WTC11 (cell line): ENCODE results near the gene SUPT3H. TPM values are rescaled to one million over a fixed set of nuclear protein-coding genes. Genes with fewer than 3 reads are reported as not detected.

Experiments
- ATAC-seq: fragments of 200-7000 bp; cut with Tn5 transposase; 2 replicates; pipeline ENCODE4 v1.10.0; 2021; ENCODE audit warnings: mild to moderate bottlenecking, moderate library complexity
- CTCF ChIA-PET: fragments of 300-600 bp; sonication (Branson Sonifier 250); formaldehyde crosslinking; loops from one replicate; lab custom pipeline; 2021; ENCODE audit warnings: antibody characterized with exemption; lab: Charles Lee
- POLR2A ChIA-PET: fragments of 350-600 bp; sonication (Branson Sonifier 250); formaldehyde crosslinking; loops from one replicate; lab custom pipeline; 2021; ENCODE audit warnings: antibody characterized with exemption; lab: Charles Lee
- DNase-seq: peaks from one replicate; pipeline ENCODE4 v3.0.0; 2021; ENCODE audit warnings: low spot score
- H3K27ac Mint-ChIP-seq: 2 replicates; pipeline ENCODE4 v1.8.0; 2021; ENCODE audit warnings: mixed read lengths
- H3K27me3 Mint-ChIP-seq: 2 replicates; pipeline ENCODE4 v1.8.0; 2021; ENCODE audit warnings: low read depth, mild to moderate bottlenecking, moderate library complexity, mixed read lengths
- H3K36me3 Mint-ChIP-seq: 2 replicates; pipeline ENCODE4 v1.8.0; 2021; ENCODE audit warnings: mixed read lengths
- H3K4me1 Mint-ChIP-seq: 2 replicates; pipeline ENCODE4 v1.8.0; 2022; ENCODE audit warnings: mixed read lengths
- H3K4me3 Mint-ChIP-seq: 2 replicates; pipeline ENCODE4 v1.8.0; 2021; ENCODE audit warnings: mild to moderate bottlenecking, moderate library complexity, mixed read lengths
- H3K9me3 Mint-ChIP-seq: 2 replicates; pipeline ENCODE4 v1.8.0; 2021; ENCODE audit warnings: mixed read lengths
- ATF1 ChIP-seq: sonication (generic); formaldehyde crosslinking; IDR thresholded peaks from 2 replicates; pipeline ENCODE4 v1.8.1; 2023; ENCODE audit warnings: mild to moderate bottlenecking, moderate library complexity, missing genetic modification reagents
- ELF4 ChIP-seq: sonication (generic); formaldehyde crosslinking; IDR thresholded peaks from 2 replicates; pipeline ENCODE4 v1.8.1; 2022; ENCODE audit warnings: low read depth, mild to moderate bottlenecking, moderate library complexity, missing genetic modification reagents
- FOXJ3 ChIP-seq: sonication (generic); formaldehyde crosslinking; IDR thresholded peaks from 2 replicates; pipeline ENCODE4 v1.9.0; 2021; ENCODE audit warnings: missing genetic modification reagents, mild to moderate bottlenecking, borderline replicate concordance
- FOXK1 ChIP-seq: sonication (generic); formaldehyde crosslinking; IDR thresholded peaks from 2 replicates; pipeline ENCODE4 v1.8.0; 2022; ENCODE audit warnings: mild to moderate bottlenecking, moderate library complexity, missing genetic modification reagents
- FOXP1 ChIP-seq: sonication (generic); formaldehyde crosslinking; IDR thresholded peaks from 2 replicates; pipeline ENCODE4 v1.8.0; 2022; ENCODE audit warnings: missing genetic modification reagents, mild to moderate bottlenecking, moderate library complexity, borderline replicate concordance
- IRF2 ChIP-seq: sonication (generic); formaldehyde crosslinking; IDR thresholded peaks from 2 replicates; pipeline ENCODE4 v1.8.0; 2022; ENCODE audit warnings: low read depth, missing genetic modification reagents, borderline replicate concordance
- JAZF1 ChIP-seq: fragments of 250-450 bp; sonication (Bioruptor Pico); IDR thresholded peaks from 2 replicates; pipeline ENCODE4 v1.9.0; 2021; ENCODE audit warnings: moderate library complexity, mild to moderate bottlenecking, inconsistent platforms
- NFATC4 ChIP-seq: fragments of 250-450 bp; sonication (Bioruptor Pico); IDR thresholded peaks from 2 replicates; pipeline ENCODE4 v1.9.0; 2021; ENCODE audit warnings: mild to moderate bottlenecking
- NFYB ChIP-seq: sonication (generic); formaldehyde crosslinking; conservative IDR thresholded peaks from 2 replicates; pipeline ENCODE4 v1.8.0; 2022; ENCODE audit warnings: low read depth, missing genetic modification reagents
- NR1H2 ChIP-seq: sonication (generic); formaldehyde crosslinking; IDR thresholded peaks from 2 replicates; pipeline ENCODE4 v1.9.0; 2021; ENCODE audit warnings: mild to moderate bottlenecking, moderate library complexity, missing genetic modification reagents
- SMAD4 ChIP-seq: sonication (generic); formaldehyde crosslinking; IDR thresholded peaks from 2 replicates; pipeline ENCODE4 v1.8.0; 2022; ENCODE audit warnings: mild to moderate bottlenecking, missing genetic modification reagents
- SOX15 ChIP-seq: fragments of 250-450 bp; sonication (Bioruptor Pico); IDR thresholded peaks from 2 replicates; pipeline ENCODE4 v1.9.0; 2021; ENCODE audit warnings: mild to moderate bottlenecking
- SP1 ChIP-seq: sonication (generic); formaldehyde crosslinking; conservative IDR thresholded peaks from 2 replicates; pipeline ENCODE4 v1.8.1; 2022; ENCODE audit warnings: missing genetic modification reagents
- TEAD1 ChIP-seq: sonication (generic); formaldehyde crosslinking; IDR thresholded peaks from 2 replicates; pipeline ENCODE4 v1.8.0; 2022; ENCODE audit warnings: mild to moderate bottlenecking, missing genetic modification reagents
- ZNF138 ChIP-seq: sonication (generic); formaldehyde crosslinking; conservative IDR thresholded peaks from 2 replicates; pipeline ENCODE4 v1.8.1; 2022; ENCODE audit warnings: mild to moderate bottlenecking, moderate library complexity, missing genetic modification reagents
- ZNF423 ChIP-seq: fragments of 250-450 bp; sonication (Bioruptor Pico); IDR thresholded peaks from 2 replicates; pipeline ENCODE4 v2.1.2; 2022; ENCODE audit warnings: mild to moderate bottlenecking, moderate library complexity
- ZNF671 ChIP-seq: fragments of 250-450 bp; sonication (Bioruptor Pico); IDR thresholded peaks from 2 replicates; pipeline ENCODE4 v1.8.0; 2021; ENCODE audit warnings: mild to moderate bottlenecking
- total RNA-seq: library from RNA; stranded (reverse); gene quantifications from 3 replicates; pipeline ENCODE4 v1.2.3, GENCODE V29; 2021
- TF ChIP-seq, protein P1 (sequence below): sonication (generic); formaldehyde crosslinking; IDR thresholded peaks from 2 replicates; pipeline ENCODE4 v1.8.0; 2022; ENCODE audit warnings: mild to moderate bottlenecking, missing genetic modification reagents
- TF ChIP-seq, protein P2 (sequence below): sonication (generic); formaldehyde crosslinking; IDR thresholded peaks from 2 replicates; pipeline ENCODE4 v1.8.1; 2023; ENCODE audit warnings: mild to moderate bottlenecking, missing genetic modification reagents, borderline replicate concordance
- TF ChIP-seq, protein P3 (sequence below): sonication (generic); formaldehyde crosslinking; IDR thresholded peaks from 2 replicates; pipeline ENCODE4 v1.8.0; 2022; ENCODE audit warnings: mild to moderate bottlenecking, missing genetic modification reagents
- TF ChIP-seq, protein P4 (sequence below): fragments of 250-450 bp; sonication (Bioruptor Pico); IDR thresholded peaks from 2 replicates; pipeline ENCODE4 v1.8.0; 2021; ENCODE audit warnings: mild to moderate bottlenecking
- TF ChIP-seq, protein P5 (sequence below): sonication (generic); formaldehyde crosslinking; conservative IDR thresholded peaks from 2 replicates; pipeline ENCODE4 v1.8.1; 2023; ENCODE audit warnings: mild to moderate bottlenecking, low read depth, missing genetic modification reagents, moderate library complexity
- TF ChIP-seq, protein P6 (sequence below): fragments of 250-450 bp; sonication (Bioruptor Pico); IDR thresholded peaks from 2 replicates; pipeline ENCODE4 v1.9.0; 2021; ENCODE audit warnings: mild to moderate bottlenecking, borderline replicate concordance
- TF ChIP-seq, protein P7 (sequence below): sonication (generic); formaldehyde crosslinking; IDR thresholded peaks from 2 replicates; pipeline ENCODE4 v1.8.0; 2022; ENCODE audit warnings: mild to moderate bottlenecking, missing genetic modification reagents

Gene SUPT3H
- total RNA-seq, 1 experiment from 2014 or later = 15.3 TPM

DNA sequence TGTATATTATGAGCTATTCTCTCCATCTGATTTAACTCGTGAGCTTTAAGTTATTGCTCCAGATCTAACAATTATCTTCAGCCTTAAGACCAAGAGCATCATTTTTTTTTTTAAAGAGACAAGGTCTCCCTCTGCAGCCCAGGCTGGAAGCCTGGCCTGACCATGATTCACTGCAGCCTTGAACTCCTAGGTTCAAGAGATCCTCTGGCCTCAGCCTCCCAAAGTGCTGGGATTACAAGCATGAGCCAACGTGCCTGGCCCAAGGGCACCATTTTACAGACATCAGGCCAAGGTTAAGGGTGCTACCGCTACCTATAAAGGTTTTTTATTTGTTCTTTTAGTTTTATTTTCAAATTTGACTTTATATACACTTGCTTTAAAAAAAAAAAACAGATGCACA is 2.3 kb downstream of the SUPT3H start:
- H3K9me3 Mint-ChIP-seq = no peaks in the 10 kb centered on the region
- DNase-seq = no peak
- no peaks in the 10 kb centered on the region for H3K27me3 Mint-ChIP-seq
- H3K4me3 Mint-ChIP-seq = no peak overlapping the region
- H3K27ac Mint-ChIP-seq = no peak overlapping the region
- ATAC-seq = no peak
- ChIA-PET CTCF (no interaction called here), POLR2A (interaction anchor here (1.0 kb wide), 1 partner anchor 9 kb away, joined by 3 read pairs; no protein-coding TSS in a partner anchor)
- no peaks in the 10 kb centered on the region for H3K36me3 Mint-ChIP-seq
- H3K4me1 Mint-ChIP-seq = peaks cover 17% of the 10 kb centered on the region
- no peak for TF ChIP-seq ZNF671 (CRISPR knock-in tag)
- TF ChIP-seq, protein P1, sequence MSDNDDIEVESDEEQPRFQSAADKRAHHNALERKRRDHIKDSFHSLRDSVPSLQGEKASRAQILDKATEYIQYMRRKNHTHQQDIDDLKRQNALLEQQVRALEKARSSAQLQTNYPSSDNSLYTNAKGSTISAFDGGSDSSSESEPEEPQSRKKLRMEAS (CRISPR knock-in tag) = no peak
- TF ChIP-seq, protein P2, sequence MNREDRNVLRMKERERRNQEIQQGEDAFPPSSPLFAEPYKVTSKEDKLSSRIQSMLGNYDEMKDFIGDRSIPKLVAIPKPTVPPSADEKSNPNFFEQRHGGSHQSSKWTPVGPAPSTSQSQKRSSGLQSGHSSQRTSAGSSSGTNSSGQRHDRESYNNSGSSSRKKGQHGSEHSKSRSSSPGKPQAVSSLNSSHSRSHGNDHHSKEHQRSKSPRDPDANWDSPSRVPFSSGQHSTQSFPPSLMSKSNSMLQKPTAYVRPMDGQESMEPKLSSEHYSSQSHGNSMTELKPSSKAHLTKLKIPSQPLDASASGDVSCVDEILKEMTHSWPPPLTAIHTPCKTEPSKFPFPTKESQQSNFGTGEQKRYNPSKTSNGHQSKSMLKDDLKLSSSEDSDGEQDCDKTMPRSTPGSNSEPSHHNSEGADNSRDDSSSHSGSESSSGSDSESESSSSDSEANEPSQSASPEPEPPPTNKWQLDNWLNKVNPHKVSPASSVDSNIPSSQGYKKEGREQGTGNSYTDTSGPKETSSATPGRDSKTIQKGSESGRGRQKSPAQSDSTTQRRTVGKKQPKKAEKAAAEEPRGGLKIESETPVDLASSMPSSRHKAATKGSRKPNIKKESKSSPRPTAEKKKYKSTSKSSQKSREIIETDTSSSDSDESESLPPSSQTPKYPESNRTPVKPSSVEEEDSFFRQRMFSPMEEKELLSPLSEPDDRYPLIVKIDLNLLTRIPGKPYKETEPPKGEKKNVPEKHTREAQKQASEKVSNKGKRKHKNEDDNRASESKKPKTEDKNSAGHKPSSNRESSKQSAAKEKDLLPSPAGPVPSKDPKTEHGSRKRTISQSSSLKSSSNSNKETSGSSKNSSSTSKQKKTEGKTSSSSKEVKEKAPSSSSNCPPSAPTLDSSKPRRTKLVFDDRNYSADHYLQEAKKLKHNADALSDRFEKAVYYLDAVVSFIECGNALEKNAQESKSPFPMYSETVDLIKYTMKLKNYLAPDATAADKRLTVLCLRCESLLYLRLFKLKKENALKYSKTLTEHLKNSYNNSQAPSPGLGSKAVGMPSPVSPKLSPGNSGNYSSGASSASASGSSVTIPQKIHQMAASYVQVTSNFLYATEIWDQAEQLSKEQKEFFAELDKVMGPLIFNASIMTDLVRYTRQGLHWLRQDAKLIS = no peak
- no peak for TF ChIP-seq ZNF138 (CRISPR knock-in tag)
- TF ChIP-seq NR1H2 = no peak
- no peak for TF ChIP-seq FOXJ3 (CRISPR knock-in tag)
- no peak for TF ChIP-seq NFYB (CRISPR knock-in tag)
- TF ChIP-seq, protein P3, sequence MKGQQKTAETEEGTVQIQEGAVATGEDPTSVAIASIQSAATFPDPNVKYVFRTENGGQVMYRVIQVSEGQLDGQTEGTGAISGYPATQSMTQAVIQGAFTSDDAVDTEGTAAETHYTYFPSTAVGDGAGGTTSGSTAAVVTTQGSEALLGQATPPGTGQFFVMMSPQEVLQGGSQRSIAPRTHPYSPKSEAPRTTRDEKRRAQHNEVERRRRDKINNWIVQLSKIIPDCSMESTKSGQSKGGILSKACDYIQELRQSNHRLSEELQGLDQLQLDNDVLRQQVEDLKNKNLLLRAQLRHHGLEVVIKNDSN (CRISPR knock-in tag) = no peak
- TF ChIP-seq FOXK1 = no peak
- TF ChIP-seq, protein P4, sequence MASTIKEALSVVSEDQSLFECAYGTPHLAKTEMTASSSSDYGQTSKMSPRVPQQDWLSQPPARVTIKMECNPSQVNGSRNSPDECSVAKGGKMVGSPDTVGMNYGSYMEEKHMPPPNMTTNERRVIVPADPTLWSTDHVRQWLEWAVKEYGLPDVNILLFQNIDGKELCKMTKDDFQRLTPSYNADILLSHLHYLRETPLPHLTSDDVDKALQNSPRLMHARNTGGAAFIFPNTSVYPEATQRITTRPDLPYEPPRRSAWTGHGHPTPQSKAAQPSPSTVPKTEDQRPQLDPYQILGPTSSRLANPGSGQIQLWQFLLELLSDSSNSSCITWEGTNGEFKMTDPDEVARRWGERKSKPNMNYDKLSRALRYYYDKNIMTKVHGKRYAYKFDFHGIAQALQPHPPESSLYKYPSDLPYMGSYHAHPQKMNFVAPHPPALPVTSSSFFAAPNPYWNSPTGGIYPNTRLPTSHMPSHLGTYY = no peak
- TF ChIP-seq, protein P5, sequence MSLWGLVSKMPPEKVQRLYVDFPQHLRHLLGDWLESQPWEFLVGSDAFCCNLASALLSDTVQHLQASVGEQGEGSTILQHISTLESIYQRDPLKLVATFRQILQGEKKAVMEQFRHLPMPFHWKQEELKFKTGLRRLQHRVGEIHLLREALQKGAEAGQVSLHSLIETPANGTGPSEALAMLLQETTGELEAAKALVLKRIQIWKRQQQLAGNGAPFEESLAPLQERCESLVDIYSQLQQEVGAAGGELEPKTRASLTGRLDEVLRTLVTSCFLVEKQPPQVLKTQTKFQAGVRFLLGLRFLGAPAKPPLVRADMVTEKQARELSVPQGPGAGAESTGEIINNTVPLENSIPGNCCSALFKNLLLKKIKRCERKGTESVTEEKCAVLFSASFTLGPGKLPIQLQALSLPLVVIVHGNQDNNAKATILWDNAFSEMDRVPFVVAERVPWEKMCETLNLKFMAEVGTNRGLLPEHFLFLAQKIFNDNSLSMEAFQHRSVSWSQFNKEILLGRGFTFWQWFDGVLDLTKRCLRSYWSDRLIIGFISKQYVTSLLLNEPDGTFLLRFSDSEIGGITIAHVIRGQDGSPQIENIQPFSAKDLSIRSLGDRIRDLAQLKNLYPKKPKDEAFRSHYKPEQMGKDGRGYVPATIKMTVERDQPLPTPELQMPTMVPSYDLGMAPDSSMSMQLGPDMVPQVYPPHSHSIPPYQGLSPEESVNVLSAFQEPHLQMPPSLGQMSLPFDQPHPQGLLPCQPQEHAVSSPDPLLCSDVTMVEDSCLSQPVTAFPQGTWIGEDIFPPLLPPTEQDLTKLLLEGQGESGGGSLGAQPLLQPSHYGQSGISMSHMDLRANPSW = no peak
- no peak for TF ChIP-seq ATF1 (CRISPR knock-in tag)
- TF ChIP-seq SMAD4 = no peak
- no peak for TF ChIP-seq ELF4
- TF ChIP-seq JAZF1 (CRISPR knock-in tag) = no peak
- TF ChIP-seq NFATC4 = no peak
- TF ChIP-seq IRF2 = no peak
- TF ChIP-seq SP1 = no peak

DNA sequence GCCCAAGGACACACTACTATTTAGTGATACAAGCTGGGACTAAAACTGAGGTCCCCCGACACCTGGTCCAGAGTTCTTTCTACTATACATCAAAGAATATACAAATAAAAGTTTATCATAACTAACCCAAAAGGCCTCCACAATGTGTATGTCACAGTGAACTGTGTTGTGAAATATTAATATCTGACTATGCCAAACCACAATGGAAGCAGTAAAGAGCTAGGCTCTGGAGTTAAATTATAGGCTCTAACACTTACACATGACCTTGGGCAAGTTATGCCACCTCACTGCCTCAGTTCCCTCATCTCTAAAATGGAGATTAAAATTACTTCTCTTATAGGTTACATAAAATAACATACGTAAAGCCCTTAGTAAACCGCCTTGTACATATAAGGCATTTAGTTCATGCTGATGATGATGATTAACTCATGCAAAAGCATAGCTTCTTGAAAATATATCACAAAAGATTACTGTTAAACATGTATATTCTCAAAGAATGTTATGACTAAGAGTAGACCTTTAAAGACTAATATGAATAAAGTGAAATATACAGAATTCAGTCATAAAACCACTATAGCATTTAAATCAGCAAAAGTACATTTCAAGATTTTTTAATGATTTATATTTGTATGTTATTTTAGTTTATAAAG is 5.7 kb downstream of the SUPT3H start:
- H3K27me3 Mint-ChIP-seq = no peaks in the 10 kb centered on the region
- ChIA-PET CTCF (no interaction called here), POLR2A (no interaction called here)
- peaks cover 23% of the 10 kb centered on the region for H3K4me1 Mint-ChIP-seq
- H3K9me3 Mint-ChIP-seq = no peaks in the 10 kb centered on the region
- DNase-seq = no peak
- no peak for ATAC-seq
- H3K27ac Mint-ChIP-seq = no peak overlapping the region
- H3K4me3 Mint-ChIP-seq = no peak overlapping the region
- H3K36me3 Mint-ChIP-seq = no peaks in the 10 kb centered on the region
- TF ChIP-seq SOX15 (CRISPR knock-in tag) (no peak), FOXP1 (CRISPR knock-in tag) (no peak), ZNF423 (no peak), TEAD1 (no peak)
- TF ChIP-seq, protein P6, sequence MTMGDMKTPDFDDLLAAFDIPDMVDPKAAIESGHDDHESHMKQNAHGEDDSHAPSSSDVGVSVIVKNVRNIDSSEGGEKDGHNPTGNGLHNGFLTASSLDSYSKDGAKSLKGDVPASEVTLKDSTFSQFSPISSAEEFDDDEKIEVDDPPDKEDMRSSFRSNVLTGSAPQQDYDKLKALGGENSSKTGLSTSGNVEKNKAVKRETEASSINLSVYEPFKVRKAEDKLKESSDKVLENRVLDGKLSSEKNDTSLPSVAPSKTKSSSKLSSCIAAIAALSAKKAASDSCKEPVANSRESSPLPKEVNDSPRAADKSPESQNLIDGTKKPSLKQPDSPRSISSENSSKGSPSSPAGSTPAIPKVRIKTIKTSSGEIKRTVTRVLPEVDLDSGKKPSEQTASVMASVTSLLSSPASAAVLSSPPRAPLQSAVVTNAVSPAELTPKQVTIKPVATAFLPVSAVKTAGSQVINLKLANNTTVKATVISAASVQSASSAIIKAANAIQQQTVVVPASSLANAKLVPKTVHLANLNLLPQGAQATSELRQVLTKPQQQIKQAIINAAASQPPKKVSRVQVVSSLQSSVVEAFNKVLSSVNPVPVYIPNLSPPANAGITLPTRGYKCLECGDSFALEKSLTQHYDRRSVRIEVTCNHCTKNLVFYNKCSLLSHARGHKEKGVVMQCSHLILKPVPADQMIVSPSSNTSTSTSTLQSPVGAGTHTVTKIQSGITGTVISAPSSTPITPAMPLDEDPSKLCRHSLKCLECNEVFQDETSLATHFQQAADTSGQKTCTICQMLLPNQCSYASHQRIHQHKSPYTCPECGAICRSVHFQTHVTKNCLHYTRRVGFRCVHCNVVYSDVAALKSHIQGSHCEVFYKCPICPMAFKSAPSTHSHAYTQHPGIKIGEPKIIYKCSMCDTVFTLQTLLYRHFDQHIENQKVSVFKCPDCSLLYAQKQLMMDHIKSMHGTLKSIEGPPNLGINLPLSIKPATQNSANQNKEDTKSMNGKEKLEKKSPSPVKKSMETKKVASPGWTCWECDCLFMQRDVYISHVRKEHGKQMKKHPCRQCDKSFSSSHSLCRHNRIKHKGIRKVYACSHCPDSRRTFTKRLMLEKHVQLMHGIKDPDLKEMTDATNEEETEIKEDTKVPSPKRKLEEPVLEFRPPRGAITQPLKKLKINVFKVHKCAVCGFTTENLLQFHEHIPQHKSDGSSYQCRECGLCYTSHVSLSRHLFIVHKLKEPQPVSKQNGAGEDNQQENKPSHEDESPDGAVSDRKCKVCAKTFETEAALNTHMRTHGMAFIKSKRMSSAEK (CRISPR knock-in tag) = no peak
- TF ChIP-seq, protein P7, sequence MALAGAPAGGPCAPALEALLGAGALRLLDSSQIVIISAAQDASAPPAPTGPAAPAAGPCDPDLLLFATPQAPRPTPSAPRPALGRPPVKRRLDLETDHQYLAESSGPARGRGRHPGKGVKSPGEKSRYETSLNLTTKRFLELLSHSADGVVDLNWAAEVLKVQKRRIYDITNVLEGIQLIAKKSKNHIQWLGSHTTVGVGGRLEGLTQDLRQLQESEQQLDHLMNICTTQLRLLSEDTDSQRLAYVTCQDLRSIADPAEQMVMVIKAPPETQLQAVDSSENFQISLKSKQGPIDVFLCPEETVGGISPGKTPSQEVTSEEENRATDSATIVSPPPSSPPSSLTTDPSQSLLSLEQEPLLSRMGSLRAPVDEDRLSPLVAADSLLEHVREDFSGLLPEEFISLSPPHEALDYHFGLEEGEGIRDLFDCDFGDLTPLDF = no peak
